AG08396 (cell line): ENCODE results near the gene PYY.
"Not testable (repeated sequence)": the region's sequence is repeated elsewhere in the genome, so short reads cannot be mapped to it uniquely, and the experiment has no call there.

ENCODE experiments used
- DNase-seq: peaks from one replicate; pipeline ENCODE4 v3.0.0; 2012; ENCODE audit warnings: low spot score, mixed read lengths

The PYY gene

DNA sequence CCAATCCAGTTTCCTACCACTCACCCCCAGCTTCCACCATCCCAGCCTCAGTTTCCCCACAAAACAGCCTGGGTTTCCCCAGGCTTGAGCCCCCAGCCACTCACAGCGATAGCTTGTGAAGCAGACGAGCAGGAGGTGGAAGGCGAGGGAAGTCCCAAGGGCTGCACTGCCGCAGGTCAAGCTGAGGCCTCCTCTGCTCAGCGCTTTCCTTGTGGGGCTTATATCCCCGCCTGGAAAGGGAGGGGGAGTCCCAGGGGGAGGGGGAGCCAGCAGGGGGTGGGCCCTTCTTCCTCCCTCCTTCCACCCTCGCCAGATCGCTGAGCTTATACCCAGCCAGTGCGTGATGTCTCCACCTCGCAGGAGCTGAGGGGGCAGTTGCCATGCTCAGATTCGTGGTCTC is at the start of gene PYY:
TSS of gene PYY (minus strand) at position 195 of the 400 bp plus-strand sequence. CDS start 457 bp downstream, outside the sequence.
- DNase-seq: no peak

DNA sequence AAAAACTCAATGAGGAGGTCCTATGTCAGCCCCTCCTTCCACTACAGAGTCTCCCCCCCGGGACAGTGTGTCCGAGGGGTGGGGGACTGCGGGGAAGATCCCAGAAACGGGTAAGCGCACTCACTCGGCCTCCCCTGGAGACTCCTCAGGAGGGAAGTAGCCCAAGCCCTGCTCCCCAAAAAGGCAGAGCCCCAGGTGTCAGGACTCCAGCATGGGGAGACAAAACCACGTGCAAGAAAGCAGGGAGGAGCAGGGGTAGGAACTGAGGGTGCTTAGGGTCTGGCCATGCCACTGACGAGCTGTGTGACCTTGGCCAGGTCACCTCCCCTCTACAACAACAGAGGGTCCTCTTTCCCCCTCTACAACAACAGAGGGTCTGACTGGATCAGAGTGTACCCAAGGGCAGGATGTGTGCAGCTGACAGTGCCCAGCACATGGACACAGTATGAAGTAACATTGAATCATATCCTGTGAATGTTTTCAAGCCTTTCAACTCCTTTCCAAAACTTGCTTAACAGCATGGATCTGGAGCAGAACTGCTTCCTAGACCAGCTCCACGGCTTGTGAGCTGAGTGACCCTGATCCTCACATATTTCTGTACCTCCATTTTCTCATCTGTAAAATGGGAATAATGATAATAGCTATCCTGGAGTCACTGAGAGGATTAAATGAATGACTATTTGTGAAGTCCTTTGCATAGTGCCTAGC is 48.6 kb upstream of the PYY start:
- peak; percentile 54 for DNase-seq

DNA sequence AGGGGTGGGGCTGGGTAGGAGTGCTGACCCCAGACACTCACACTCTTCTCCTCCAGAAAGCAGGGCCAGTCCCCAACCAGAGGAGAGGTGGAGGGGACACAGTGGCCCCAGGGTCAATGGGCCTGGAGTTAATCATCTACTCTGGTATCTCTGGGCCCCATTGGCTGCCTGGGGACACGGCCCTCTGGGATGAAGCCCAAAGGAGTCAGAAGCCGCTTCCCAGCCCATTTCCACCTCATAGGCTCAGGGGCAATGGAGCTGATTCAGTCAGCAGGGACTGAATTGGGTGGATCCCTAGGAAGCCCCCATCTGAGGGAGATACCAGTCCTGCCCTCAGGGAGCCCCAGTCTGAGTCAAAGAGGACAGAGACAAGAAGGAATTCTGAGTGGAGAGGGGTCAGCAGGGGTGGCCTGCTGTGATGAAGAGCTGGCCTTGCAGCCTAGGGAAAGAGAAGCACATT is 47.8 kb upstream of the PYY start:
- no peak for DNase-seq

DNA sequence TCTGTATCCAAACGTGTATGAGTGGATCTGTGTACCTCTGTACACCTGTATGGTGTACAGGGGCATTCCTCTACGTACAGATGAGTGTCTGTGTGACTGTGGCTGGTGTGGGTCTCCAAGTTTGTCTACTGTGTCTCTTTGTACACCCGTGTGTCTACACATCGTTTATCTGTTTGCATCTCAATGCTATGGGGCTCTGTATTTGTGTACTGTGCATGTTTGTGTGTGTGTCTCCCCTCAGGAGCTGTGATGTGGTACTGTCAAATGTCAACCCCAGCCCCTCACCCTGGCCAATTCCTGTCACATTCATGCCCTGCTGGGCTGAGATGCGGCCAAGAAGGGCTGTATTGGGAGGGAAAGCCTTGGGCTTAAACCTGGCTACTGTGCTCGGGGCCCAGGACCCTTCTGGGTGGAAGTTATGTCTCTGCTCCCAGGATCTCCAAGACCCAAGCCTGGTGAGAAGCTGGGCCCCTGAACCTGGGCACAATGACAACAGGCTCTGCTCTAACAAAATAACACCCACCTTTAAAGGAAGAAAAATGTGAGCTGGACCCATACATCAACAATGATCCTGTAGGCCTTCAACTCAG is 47.2 kb upstream of the PYY start:
- no peak for DNase-seq

DNA sequence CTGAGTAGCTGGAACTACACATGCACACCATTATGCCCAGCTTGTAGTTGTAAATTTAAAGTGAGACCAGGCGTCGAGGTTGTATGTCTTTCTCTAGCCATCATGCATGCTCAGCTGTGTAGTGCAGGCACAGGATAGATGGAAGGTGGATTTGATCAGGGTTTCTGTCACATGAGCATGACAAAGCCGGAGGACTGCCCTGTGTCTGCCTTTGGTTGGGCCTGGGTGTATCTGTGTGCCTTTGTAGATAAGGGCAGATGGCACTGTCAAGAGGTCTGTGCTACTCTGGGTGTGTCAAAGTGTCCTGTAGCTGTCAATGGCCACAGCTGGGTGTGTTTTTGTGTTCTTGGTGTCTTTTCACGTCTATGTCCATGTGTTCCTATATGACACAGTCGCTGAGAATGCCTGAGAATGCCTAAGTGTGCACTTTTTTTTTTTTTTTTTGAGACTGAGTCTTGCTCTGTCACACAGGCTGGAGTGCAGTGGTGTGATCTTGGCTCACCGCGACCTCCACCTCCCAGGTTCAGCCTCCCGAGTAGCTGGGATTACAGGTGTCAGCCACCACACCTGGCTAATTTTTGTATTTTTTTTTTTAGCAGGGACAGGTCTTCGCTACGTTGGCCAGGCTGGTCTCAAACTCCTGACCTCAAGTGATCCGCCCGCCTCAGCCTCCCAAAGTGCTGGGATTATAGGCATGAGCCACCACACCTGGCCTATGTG is 46.6 kb upstream of the PYY start:
- no peak for DNase-seq

DNA sequence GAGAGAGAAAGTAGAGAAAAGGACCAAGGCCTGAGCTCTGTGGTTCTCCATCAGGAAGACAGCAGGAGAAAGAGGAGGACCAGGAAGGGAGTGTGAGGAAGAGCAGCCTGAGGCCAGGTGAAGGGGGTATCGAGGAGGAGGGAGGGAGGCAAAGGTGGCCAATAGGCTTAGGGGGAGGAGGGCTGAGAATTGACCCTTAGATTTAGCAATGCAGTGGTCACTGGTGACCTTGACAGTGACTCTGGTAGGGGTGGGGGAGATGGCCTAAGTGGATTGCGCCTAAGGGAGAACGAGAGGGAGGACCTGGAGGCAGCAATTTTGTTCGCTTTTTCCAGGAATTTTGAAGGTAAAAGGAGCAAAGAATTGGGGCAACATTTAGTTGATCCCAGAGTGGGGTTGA is 45.3 kb upstream of the PYY start:
- no peak for DNase-seq

DNA sequence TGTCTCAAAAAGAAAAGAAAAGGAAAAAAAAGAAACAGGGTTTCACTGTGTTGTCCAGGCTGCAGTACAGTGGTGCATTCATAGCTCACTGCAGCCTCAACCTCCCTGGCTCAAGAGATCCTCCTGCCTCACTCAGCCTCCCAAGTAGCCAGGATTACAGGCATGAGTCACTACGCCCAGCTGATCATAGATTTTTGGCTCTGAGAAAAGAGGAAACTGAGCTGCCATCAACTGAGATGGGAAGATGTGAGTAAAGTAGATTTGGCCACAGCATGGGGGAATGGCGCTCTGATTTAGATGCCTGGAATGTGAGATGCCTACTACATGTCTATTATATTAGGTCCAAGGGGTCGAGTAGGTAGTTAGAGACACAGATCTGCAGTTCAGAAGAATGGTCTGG is 44.8 kb upstream of the PYY start:
- no peak for DNase-seq

DNA sequence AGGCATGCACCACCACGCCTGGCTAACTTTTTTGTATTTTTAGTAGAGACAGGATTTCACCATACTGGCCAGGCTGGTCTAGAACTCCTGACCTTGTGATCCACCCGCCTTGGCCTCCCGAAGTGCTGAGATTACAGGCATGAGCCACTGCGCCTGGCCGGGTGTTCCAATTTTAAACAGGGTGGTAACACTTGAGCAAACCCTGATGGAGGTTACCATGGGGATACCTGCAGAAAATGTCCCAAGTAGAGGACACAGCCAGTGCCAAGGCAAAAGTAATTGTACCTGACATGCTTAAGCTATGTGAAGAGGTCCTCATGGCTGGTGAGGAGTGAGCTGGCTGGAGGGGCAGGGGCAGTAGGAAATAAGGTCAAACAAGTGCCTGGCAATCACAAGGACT is 43.4 kb upstream of the PYY start:
- DNase-seq: not testable (repeated sequence)

DNA sequence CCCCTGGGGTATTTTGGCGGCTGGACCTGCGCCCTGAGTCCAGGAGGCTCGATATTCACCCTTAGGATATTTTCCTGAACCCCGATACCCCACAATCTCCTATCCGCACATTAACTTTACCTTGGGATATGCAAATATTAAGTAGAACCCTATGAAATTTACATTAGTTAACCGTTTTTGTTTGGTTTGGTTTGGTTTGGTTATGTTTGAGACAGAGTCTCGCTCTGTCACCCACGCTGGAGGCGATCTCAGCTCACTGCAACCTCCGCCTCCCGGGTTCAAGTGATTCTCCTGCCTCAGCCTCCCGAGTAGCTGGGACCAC is 41.4 kb upstream of the PYY start:
- no peak for DNase-seq

DNA sequence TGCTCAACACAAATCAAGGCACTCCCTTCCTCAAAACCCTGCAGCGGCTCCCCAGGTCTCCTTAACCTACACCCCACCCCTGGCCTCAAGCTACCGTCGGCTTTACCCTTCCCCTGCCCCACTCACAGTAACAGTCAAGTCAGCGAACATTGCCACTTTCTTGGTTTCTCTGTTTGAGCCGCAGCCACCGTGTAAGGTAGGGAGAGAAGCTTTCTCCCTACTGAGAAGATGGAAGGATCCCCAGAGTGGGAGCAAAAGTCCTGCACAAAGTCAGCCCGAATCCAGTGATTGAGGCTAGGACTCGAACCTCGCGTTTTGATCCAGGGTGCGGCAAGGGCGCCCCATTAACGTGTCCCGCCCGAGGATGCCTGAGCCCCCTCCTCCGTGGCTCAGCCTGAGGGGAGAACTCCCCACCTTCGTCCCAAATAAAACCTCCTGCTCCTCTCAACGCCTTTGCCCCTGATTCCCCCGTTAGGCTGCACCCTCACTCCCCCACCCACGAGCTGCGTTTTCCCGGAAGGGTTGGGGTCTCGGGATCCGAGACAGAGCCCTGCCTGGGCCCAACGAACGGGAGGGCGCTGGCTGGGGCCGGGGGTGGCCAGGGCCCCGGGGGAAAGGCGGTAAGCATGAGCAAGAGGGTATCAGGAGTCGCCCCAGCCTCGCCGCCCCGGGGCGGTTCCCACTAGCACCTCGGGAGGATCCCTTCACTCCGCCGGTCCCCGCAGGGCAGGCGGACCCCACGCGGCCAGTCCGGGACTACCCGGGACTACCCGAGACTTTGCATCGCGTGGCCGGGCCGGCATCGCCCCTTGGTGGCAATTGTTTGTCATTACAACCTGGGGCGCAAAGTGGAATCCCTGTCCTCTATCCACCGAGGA is 40.8 kb upstream of the PYY start:
- peak; percentile 85 for DNase-seq

DNA sequence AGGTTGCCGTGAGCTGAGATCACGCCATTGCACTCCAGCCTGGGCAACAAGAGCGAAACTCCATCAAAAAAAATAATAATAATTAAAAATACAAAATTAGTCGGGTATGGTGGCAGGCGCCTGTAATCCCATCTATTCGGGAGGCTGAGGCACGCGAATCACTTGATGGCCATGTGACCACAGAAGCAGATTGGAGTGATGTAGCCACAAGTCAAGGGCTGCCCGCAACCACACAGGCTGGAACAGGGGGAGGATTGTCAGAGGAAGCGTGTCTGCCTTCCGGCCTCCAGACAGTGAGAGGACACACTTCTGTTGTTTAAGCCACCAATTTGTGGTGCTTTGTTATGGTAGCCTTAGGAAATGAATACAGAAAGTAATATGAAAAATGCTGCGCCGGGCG is 38.9 kb upstream of the PYY start:
- DNase-seq: no peak

DNA sequence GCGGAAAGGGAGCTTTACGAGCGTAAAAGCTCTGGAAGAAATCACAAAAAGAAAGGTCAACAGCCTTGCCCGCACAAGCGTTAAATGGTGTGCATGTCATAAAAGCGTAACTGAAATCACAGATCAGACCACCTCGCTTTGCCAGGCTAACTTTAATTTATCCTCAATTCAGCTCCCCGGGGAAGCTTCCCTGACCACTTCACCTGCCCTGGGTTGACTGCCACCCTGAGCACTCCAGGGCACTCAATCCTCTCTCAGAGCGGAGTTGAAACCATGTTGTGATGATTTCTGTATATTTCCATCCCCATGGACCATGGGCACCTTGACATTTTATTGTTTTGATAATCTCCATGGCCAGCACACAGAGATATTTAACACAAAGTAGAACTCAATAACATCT is 34.6 kb upstream of the PYY start:
- DNase-seq: no peak

DNA sequence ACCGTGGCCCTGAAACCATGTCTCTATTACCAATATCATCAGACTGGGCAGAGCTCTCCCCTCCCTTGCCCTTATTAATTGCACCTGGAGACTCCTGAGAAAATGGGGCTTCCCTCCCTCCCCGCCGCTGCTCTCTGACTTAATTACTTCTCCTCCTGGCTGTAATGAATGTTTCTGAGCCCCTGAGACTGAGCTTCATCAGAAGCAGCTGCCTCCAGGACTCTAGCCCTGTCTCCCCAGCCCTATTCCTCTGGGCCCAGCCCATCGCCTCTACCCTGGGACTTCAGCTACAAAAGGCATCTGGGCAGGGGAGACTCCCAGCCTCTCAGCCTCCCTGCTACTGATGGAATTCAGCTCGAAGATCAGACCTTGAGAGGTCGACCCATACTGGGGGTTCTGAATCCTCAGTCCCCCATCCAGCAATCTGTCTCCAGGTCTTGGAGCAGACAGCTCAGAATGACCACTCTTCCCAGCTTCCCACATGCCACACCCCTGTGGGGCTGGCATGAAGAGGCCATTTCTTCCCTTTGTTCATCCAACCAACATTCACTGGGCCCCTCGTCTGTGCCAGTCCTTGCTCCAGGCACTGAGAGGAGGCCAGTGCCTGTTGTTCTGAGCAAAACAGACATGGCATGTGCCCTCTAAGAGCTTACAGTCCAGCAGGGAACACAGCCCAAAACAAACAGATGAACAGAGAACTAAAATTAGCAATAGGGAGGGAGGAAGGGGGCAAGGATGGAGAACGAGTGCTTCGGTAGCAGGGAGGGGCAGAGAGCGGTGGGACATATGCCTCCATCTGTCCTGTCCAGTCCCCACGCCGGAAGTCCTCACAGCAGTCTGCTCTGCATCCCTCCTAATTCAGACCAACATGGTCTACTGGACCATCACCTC is 33.6 kb upstream of the PYY start:
- DNase-seq: no peak

DNA sequence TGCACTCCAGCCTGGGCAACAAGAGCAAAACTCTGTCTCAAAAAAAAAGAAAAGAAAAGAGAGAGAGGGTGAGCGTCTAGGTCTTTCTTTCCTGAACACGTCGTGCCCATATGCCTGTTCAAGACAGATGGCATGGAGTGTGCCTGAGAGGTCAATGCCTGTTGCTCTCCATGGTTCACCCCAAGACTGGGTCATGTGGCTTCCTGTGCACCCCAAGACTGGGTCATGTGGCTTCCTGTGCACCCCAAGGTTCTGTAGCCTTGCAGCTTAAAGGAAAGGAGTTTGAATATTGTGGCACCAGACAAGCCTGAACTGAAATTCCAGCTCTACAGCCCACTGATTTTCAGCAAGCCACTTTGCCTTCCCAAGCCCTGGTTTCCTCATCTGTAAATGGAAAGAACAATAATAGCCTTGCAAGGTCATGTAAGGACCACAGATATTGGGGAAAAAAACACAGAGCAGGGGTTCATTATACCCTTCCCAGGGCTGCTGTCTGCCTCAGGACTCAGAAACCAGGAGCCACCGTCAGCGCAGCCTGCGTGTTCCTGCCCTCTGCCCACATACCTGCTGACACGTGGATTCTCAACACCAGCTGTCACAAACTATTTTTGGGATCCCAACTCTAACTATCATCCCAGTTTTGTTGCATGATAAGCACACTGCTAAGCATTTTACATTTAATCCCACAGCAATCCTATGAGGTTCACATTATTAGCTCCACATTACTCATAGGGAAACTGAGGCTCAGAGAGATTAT is 32.7 kb upstream of the PYY start:
- DNase-seq: no peak

DNA sequence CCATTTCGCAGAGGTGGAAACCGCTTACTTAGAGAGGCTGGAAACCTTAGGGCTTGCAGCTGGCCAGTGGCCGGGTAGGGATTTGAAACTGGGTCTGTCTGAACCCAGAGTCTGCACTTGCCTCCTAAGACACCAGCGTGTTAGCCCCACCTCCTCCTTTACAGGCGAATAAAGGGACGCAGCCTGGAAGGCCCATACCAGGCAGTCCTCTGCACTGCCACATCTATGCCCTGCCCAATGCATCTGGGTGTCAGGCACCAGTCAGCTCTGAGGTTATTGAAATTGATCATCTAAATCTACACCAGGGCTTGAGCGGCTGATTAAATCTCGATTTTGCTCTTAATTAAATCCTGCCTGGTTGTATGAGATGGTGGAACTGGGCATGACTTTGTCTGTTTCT is 30.8 kb upstream of the PYY start:
- DNase-seq: no peak

DNA sequence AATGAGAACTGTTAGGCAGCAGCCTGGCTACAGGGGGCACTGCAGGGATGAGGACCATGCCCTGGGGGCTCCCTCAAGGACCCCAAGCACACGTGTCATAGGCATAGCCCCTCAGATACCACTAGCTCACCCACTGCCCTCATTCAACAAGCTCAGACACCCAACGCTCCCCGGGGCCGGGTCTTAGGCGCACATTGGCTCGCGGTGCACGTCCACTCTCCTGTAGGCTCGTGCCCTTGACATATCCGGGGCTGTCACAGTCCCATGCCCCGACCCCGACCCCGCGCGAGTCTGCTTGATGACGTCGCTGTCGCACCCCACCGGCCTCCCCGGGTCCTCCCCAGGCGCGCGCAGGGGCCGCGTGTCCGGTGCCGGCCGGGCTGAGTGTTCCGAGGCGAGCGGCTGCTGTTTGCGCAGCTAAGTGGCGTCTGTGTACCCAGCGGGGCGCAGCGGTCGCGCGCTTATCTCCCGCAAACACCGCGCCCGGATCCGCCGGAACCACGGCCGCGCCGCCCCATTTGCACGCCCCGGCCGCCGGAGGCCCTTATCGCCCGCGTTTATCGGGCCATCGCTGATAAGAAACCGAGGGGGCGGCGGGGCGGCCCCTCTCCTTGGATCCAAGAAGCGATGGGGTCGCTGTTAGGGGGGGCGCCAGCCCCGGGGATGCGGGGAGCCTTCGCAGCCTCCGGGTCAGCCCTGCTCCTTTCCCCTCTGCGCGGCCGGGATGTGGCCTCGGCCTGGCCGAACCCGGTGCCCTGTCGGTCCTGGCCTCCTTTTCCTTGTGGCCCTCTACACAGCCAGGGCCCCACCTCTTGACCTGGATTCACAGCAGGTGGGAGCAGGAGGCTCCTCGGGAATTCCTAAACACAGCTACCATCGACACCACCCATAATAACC is 30.0 kb upstream of the PYY start:
- no peak for DNase-seq

DNA sequence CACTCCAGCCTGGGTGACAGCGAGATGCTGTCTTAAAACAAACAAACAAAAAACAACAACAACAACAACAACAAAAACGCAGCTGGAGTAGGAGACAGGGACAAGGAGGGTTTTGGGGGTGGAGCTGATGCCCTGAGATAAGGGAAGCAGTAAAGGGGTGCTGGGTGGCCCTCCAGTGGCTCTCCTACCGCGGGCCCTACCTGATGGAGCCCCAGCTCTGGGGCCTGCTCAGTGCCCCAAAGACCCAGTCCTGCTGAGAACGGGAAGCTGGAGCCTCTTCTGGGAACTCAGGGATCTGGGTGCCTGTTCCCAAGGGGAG is 29.4 kb upstream of the PYY start:
- DNase-seq: no peak

DNA sequence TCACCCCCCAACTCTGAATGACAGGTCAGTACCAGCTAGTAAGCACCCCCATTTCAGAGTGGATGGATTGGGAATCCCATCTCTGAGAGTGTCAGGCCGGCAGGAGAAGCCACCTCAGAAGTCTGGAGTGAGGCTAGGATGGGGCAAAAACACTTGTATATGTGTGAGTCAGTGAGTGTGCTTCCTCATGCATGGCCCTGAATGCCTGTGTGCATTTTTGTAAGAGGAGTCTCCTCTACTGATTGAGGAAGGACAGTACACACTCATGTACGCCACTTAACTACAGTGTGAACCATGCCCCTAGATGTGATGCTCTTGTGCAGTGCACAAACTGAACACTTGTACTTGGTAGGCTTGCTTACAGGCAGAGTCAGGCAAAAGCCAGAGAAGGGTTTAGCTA is 28.4 kb upstream of the PYY start:
- no peak for DNase-seq

DNA sequence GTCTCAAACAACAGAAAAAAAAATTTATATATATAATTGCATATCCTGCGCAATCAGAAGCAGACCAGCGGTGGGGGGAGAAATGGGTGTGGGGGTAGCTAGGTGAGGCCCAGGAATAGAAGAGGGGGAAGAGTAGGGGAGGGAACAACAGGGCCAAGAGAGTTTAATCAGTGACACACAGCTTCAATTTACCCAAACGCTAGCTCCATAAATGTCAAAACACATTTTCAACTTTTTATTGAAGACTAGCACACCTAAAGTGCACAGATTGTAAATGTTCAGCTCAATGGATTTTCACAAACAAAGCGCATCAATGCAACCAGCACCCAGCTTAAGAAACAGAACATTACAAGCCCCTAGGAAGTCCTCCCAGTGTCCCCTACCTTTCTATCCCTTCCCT is 25.9 kb upstream of the PYY start:
- no peak for DNase-seq

DNA sequence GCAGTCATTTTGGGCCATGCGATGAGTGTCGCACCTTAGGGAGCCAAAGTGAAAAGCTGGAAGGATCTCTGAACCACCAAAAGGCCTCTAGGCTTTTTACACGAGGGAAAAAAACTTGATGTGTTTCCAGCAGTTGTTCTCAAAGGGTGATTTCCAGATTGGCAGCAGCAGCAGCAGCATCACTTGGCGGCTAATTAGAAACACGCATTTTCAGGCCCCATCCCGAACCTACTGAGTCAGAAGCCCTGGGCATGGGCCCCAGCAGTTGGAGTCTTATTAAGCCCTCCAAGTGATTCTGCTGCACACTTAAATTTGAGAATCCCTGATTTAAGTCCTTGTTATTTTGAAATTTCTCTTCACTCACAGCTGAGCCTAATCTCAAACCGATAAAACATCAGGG is 25.3 kb upstream of the PYY start:
- DNase-seq: no peak
